GM10847 (cell line): ENCODE measurements around the gene RAB10.

Experiments
- POLR2A ChIP-seq: IDR thresholded peaks from 2 replicates; pipeline ENCODE4 v1.6.1; 2011; ENCODE audit not compliant: insufficient read length; ENCODE audit errors: extremely low read depth

RAB10 gene

DNA sequence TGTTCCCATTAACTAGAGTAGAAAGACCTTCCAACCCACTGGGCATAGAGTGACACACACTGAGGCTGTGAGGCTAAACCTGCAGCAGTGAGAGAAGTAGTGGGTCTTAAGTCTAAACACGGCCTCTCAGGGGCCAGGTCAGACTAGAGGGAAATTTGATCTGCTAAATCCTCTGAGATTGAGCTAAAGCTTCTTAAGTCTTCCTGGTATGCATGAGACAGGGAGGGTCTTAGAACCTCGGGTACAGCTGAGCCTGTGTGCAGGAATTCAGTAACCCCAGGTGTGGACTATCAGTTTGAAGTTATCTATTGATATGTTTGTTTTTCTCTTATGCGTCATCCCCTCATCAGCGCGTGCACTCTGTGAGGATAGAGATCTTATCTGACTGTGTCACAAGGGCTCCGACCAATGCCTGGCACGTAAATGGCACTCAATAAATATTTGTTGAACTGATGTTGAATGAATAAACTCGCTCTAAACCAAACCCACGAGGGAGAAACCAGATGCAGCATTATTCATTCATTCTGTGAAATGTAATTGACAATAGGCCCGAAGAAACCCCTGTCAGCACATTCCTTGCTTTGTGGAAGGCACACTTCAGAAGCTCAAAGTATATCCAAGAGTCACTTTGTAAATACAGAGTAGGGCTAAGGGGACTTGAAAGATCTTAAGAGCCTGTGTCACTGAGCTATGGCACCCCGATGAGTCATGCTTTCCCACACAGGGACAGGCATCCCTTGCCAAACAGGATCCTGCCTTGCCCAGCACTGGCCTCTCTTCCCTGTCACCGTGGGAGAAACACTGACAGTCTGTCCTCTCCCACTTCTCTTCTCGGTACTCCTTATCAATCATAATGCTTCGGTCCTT lies 21.7 kb upstream of the RAB10 start:
- TF ChIP-seq POLR2A: no peak

DNA sequence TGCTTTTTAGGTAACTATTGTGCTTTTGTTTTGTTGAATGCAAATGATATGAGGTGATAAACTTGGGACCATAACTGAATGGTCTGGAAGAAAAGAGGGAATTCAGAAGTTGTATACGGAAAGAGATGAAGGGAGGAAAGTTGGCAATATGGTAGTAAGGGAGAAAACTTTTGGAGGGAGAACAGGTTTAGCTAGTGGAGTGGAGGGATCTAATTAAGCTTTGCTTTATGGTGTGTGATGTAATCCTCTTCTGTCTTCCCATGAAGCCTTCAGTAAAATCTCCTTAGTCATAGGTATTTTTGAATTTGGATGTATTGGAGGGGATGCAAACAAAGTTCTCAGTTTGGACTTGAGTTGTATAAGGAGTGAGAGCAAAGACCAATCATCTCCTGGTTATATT lies 20.2 kb upstream of the RAB10 start:
- TF ChIP-seq POLR2A: no peak

DNA sequence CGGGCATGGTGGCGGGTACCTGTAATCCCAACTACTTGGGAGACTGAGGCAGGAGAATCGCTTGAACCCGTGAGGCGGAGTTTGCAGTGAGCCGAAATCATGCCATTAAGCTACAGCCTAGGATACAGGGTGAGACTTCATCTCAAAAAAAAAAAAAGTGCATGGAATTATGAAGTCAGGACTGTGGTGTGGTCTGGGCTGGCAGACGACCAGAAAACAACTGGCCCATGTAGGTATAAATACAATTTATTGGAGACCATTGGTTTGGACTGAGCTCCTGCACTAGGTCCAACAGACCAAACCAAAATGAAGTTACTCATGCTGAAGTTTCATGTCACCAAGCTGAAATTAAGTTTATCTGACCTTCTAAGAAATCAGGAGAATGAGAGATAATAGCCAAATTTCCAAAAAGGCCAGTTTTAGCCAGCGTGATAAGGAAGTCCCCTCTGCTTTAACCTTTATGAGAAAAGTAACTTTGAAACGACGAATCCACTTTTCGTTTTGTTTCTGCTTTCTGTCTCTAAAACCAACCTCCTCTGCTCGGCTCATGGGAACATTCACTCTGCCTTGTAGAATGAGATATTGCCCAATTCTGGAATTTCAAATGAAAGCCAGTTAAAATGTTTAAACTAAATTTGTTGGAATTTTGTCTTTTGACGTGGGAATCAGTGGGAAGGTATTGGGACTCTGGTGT lies 17.7 kb upstream of the RAB10 start:
- no peak for TF ChIP-seq POLR2A

DNA sequence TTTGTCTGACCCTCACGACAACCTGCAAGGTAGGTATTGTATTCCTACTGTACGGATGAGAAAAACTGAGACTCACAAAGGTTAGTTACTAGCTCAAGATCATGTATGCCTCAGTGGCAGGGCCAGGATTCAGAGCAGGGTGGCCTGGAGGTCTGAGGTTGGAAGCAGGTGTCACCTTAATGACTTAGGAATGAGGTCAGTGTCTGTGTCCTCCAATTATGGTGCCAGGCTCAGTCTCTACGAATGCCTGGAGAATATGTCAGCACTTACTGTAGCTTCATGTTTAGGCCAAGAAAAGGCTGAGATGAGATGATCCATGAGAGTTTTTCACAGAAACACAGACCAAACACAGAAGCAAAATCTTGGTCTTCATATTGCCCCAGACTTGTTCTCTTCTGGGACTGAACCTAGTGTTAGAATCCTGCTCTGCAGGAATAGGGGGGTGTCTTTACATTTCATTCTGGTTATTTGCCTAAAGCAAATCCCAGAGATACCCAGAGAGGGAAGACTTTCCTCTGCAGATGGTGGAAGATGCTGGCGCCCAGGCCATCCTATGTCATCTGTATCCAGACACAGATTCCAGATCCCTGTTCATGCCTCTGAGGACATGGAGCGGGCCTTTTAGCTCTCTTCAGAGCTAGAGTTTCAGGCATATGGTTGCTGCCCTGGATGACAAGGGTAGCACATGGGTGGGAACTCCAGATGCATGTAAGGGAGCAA lies 16.3 kb upstream of the RAB10 start:
- no peak for TF ChIP-seq POLR2A

DNA sequence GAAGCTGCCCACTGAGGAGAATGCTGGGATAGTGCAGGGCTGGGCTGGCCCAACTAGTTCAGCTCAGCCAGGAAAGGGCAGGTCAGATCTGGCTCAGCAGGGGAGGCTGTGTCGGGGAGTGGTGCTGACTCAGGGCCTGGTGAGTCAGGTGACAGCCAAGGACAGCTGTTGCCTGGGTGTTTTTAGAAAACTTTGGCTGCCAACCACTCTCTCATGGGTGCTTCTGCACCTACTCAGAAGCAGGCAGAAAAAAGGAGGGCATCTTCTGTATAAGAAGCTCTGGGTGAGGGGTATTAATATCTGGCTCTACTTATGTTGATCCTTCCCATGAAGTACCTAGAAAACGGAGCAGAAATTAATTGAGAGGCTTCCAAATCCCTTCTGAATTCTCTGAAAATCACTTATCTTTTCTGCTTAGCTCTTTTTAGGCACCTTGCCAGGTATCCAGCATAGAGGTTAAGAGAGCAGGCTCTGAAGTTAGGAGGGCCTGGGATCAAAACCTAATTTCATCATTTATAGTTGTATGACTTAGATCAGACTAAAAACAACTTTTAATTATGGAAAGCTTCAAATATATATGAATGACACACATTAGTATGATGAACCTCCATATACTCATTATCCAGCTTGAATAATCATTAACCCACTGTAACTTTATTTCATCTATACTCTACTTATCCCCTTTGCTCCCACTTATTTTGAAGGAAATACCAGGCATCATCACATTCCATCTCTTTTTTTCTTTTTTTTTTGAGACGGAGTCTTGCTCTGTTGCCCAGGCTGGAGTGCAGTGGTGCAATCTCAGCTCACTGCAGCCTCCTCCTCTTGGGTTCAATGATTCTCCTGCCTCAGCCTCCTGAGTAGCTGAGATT lies 15.5 kb upstream of the RAB10 start:
- no peak for TF ChIP-seq POLR2A

DNA sequence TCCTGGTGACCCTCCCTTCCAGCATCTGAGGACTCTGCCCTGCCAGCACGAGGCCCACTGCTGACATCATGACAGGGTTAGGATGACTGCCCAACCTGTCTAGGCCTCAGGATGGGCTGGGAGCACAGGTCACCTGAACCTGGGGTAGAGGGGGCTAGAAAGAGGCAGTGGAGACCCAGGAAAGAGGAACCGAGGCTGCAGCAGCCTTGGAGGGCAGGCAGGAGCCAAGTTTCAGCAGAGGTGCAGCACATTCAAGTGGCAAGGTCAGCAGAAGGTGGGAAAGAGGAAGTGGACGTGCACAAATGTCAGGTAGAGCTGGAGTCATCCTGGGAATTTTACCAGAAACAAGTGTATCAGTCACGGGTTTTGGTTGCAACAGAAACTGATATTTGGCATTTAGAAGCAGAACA lies 13.6 kb upstream of the RAB10 start:
- no peak for TF ChIP-seq POLR2A

DNA sequence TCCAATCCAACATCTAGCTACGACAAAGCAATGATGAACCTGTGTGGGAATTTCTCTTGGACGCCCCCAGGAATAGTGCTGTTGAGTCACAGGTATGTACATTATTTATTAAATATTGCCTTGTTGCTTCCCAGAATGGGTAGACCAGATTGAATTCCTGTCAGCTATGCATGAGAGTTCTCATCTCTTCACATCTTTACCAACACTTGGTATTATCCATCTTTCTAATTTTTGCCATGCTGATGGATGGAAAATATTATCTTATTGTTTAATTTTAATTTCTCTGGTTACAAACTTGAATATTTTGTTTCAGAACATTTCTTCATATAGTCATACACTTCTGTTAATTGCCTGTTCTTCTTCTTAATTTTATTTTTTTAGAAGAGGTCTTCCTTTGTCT lies 9.6 kb upstream of the RAB10 start:
- no peak for TF ChIP-seq POLR2A

DNA sequence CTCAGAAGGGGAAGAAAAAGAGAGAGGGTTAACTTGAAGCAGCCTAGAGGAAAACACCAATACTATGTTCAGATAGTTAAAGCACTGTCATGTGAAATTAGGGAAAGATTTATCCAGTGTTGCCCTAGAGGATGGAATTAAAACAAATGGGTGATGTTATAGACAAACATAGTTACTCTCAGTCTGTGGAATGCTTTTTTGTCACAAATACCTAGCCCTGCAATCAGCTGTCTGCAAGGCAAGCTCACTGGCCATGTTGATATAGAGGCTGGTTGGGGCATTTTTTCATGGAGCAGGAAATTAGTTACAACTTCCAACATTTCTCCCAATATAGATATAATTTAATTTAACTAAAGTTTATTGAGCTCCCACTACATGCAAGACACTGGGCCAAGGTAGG lies 8.4 kb upstream of the RAB10 start:
- TF ChIP-seq POLR2A: no peak

DNA sequence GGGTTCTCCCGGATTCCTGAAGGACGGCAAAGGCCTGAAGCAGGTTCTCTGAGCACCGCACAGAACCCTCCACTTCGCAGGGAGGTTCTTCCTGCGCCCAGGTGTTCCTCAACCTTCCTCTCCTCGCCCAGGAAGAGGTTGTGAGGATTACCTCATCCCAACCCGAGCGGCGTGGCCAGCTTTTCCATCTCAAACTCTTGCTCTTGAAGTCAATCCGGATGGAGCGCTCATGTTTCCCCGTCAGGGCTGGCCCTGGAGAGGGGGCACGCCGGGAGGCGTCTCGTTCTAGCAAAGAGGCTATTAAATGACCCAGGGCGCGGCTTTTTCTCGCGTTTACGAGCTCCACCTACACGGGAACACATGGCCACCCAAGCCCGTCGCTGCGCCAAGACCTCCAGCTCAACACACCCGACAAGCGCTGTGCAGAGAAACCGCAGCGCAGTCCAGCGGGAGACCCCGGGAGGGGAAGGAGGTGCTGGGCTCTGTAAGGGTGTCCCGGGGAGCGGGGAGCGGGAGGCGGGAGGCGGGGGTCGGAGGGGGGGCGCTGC lies 540 bp upstream of the RAB10 start:
- no peak for TF ChIP-seq POLR2A

DNA sequence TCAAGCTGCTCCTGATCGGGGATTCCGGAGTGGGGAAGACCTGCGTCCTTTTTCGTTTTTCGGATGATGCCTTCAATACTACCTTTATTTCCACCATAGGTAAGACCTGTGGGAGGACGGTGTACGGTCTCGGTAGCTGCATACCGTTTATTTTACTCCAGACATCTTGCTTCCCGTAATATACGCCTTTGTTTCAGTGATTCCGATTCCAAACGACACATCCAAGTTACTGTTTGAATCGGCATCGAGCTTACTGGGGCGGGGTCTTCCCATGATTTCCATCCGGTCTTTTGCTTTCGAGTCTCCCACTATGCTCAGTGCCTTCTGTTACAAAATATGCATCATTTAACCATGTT lies 731 bp downstream of the RAB10 start:
- no peak for TF ChIP-seq POLR2A

DNA sequence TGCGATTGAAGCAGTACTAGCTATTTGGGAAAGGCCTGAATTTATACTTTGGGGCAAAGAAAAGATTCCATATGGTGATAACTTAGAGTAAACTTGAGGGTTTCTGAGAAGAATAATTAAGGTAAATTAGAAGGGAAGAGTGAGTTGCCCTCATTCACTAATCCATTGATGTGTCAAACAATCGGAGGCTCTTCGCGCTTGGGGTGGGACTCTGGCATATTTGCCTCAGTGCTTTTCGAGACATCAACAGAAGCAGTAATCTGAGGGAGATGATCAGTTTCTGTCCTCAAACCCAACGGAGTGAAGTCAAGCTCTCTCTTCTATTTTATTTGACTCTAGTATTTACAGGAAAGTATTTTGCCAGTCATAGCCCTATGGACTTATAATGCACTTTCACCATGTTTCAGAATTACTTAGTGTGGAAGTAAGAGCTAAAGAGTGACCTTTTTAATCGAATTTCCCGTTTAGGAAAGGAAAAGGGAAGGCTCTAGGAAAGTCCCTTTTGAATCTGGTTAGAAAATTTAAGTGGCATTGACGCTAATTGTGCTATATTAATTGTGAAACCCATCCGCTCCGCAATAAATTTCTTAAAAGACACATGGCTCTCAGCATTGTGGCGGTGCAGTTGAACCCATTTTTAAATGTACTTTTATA lies 1.3 kb downstream of the RAB10 start:
- TF ChIP-seq POLR2A: no peak

DNA sequence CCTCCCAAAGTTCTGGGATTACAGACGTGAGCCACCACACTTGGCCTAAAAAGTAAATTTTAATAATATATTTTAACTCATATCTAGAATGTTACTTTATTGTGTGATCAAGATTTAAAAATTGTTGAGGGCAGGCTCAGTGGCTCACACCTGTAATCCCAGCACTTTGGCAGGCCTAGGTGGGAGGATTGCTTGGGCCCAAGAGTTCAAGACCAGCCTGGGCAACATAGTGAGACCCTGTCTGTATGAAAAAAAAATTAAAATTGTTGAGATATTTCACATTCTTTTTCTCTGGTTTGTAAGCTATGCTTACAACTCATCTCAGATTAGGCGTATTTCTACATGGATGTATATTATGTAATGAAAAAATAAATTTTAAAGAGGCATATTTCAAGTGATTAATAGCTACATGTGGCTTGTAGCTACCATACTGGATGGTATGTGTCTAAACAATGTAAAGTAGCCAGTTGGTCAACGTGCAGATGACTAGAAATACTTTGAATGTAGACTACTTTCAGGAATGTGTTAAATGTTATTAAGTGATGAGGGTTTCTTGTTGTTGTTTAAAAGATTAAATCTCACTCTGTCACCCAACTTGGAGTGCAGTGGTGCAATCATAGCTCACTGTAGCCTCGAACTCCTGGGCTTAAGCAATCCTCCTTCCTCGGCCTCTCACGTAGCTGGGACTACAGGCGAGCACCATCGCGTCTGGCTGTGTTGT lies 5.9 kb downstream of the RAB10 start:
- TF ChIP-seq POLR2A: no peak

DNA sequence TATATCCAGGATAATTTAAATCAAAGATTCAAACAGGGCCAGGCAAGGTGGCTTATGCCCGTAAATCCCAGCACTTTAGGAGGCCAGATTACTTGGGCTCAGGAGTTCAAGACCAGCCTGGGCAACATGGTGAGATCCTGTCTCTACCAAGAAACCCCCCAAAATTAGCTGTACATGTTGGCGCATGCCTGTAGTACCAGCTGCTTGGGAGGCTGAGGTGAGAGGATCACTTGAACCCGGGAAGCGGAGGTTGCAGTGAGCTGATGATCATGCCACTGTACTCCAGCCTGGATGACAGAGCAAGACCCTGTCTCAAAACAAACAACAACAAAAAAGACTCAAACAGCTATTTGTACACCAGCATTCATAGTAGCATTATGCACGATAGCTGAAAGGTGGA lies 9.2 kb downstream of the RAB10 start:
- TF ChIP-seq POLR2A: no peak
